ENCODE measurements around the gene RNF166. TPM values are rescaled to one million over a fixed set of nuclear protein-coding genes. Genes with fewer than 3 reads are reported as not detected.

Gene RNF166
- 8.9 and 10.8 TPM in 2 replicates for total RNA-seq (ENCODE audit: low replicate concordance)

GRCh38 chr16:88706229-88706964 is at the start of gene RNF166, which contains the start of gene CTU2:
RNF166 (minus strand) TSS chr16:88706408; CDS start chr16:88706325, 83 bp downstream.
CTU2 (plus strand) TSS chr16:88706503; CDS start chr16:88706531, 28 bp downstream.

GRCh38 chr16:88686439-88687253 is 19.6 kb downstream of the RNF166 start, which contains the start of gene SNAI3:
SNAI3 (minus strand) TSS chr16:88686507; CDS start chr16:88686406, 101 bp downstream.

DNA sequence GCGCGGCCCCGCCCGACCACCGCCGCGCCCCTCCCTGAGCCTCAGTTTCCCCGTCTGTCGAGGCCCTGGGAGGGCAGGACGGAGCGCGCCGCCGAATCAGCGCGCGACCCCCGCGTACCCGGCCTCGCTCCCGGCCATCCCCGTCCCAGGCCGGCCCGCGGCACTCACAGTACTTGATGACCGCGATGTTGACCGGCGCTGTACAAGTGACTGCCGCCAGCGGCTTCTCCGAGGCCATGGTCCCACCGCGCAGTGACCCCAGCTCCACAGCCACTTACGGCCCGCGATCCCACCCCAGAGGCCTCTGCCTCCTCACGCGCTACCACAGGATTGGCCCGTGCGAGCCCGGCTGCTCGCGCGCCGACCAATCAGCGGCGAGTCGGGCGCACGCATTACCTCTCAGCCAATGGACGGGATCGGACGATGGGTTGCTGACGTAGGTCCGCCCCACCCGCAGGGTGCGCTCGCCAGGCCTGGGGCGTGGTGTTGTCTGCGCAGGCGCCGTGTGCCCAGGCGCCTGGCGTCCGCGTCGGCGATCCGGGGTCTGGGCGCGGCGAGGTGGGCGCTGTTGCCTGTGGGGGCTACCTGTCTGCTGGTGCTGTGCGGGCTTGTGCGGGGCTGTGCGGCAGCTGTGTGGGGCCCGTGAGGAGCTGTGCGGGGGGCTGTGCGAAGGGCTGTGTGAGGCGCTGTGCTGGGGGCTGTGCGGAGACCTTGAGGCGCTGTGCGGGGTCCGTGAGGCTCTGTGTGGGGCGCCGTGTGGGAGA is 43.2 kb downstream of the RNF166 start, which contains the start of gene MVD:
MVD (minus strand) TSS at position 249 of the 764 bp plus-strand sequence; CDS start at position 238, 11 bp downstream.

DNA sequence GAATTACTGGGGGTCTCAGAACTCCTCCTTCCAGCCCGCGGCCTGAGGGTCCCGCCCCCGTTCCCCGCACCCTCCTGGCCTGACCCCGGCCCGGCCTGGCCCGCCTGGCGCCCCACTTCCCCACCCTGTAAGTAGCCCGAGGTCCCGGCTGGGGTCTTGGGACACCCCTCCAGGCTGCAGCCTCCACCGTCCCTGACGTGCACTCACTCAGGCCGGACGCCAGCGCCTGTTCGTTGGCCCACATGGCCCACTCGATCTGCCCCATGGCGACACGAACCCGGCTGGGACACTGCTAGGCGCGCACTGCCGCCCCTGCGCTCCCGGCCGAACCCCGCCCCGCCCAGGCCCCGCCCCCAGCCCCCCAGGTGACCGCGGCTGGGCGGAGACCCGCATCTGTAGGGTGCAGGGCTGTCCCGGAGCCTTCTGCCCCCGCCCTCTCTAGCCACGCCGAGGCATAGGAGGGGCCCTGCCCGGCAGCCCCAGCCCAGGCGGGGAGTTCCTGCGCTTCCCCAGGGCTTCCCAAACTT is 55.4 kb downstream of the RNF166 start, which contains the start of gene CYBA:
CYBA (minus strand) TSS at position 305 of the 527 bp plus-strand sequence; CDS start at position 265, 40 bp downstream.

Other genes with a start within 250 kb of the RNF166 start
- gene ZC3H18, start 136.0 kb downstream of the RNF166 start, total RNA-seq (ENCODE audit: low replicate concordance): 8.3 and 9.5 TPM in 2 replicates
- gene IL17C, start 67.8 kb downstream of the RNF166 start, total RNA-seq (ENCODE audit: low replicate concordance): 0.15 TPM in 1 of 2 replicates, not detected in the other
- gene CYBA, start 55.4 kb downstream of the RNF166 start, total RNA-seq (ENCODE audit: low replicate concordance): 98.1 and 369 TPM in 2 replicates
- gene MVD, start 43.3 kb downstream of the RNF166 start, total RNA-seq (ENCODE audit: low replicate concordance): 41.4 and 74.9 TPM in 2 replicates
- gene SNAI3, start 19.9 kb downstream of the RNF166 start, total RNA-seq (ENCODE audit: low replicate concordance): not detected in 2 replicates
- gene CTU2, start 95 bp upstream of the RNF166 start, total RNA-seq (ENCODE audit: low replicate concordance): 12.4 and 23.7 TPM in 2 replicates
- 127 and 192 TPM in 2 replicates for gene PIEZO1, start 78.8 kb upstream of the RNF166 start, total RNA-seq (ENCODE audit: low replicate concordance)
- 0.47 and 2.4 TPM in 2 replicates for gene CDT1, start 97.4 kb upstream of the RNF166 start, total RNA-seq (ENCODE audit: low replicate concordance)
- 45.5 and 84.2 TPM in 2 replicates for gene APRT, start 105.5 kb upstream of the RNF166 start, total RNA-seq (ENCODE audit: low replicate concordance)
- gene GALNS, start 150.5 kb upstream of the RNF166 start, total RNA-seq (ENCODE audit: low replicate concordance): 15.0 and 22.3 TPM in 2 replicates
- 74.5 and 79.6 TPM in 2 replicates for gene TRAPPC2L, start 150.7 kb upstream of the RNF166 start, total RNA-seq (ENCODE audit: low replicate concordance)
- gene PABPN1L, start 160.3 kb upstream of the RNF166 start, total RNA-seq (ENCODE audit: low replicate concordance): not detected in 2 replicates